ENCODE results near the gene ATG5. TPM values are rescaled to one million over a fixed set of nuclear protein-coding genes. Genes with fewer than 3 reads are reported as not detected.
"Not testable (repeated sequence)": the region's sequence is repeated elsewhere in the genome, so short reads cannot be mapped to it uniquely, and the experiment has no call there.

The ATG5 gene
- total and polyA plus RNA-seq, 2 donors (not counting 1 experiment from before 2014, with no cell fraction given) = 13.6 to 26.3 TPM

DNA sequence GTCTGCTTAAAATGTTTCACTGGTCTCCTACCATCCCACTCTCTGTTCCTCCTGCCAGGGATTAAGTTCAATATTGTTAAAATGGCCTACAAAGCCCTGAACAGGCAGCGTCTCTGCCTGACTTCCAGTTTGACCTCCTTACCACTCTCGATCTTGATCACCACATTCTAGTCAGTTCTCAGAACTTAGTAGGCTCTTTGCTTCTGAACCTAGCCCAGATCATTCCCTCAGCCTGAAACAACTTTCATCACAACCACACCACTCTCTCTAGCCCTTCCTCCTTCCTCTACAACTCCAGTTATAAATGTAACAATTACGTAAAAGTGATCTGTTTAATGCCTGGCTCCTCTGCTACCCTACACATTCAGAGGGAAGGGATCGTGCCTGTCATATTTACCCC lies 53.3 kb downstream of the ATG5 start:
- POLR2A ChIA-PET = no interaction called here
- Histone ChIP-seq H3K4me3 (ENCODE audit: control extremely low read depth in 1 of 5, extremely low read depth in 1 of 5, insufficient read depth in 1 of 5, low read depth in 2 of 5, low read length in 4 of 5) (no peak overlapping the region), H3K36me3 (replicated peaks in 1 of 2; ENCODE audit: control extremely low read depth in 1 of 2, control insufficient read depth in 1 of 2, extremely low read depth in 1 of 2, insufficient read depth in 2 of 2, low read length in 1 of 2) (peaks cover 0 to 16% of the 10 kb centered on the region in 2 experiments), H4K20me1 (ENCODE audit: control insufficient read depth, insufficient read depth, low read length, poor library complexity, severe bottlenecking) (peaks cover 6% of the 10 kb centered on the region), H3K4me2 (replicated peaks; ENCODE audit: low read depth, low read length, poor library complexity, severe bottlenecking) (no peak overlapping the region), H3K27me3 (replicated peaks in 1 of 4; ENCODE audit: control extremely low read depth in 1 of 4, control insufficient read depth in 3 of 4, insufficient read depth in 4 of 4, low read length in 3 of 4) (no peaks in the 10 kb centered on the region), H3K27ac (ENCODE audit: low read length in 2 of 2) (no peak overlapping the region), H3K9me3 (ENCODE audit: control extremely low read depth in 1 of 3, control insufficient read depth in 2 of 3, insufficient read depth in 1 of 3, low read length in 2 of 3) (peaks cover 0 to 7% (median 0%) of the 10 kb centered on the region in 3 donors), H3K9ac (ENCODE audit: low read length) (no peak overlapping the region), H3K4me1 (ENCODE audit: control insufficient read depth in 2 of 2, insufficient read depth in 2 of 2, low read length in 2 of 2) (peaks cover 0 to 6% of the 10 kb centered on the region in 2 donors), H2AFZ (ENCODE audit: insufficient read depth, low read depth, low read length, poor library complexity, severe bottlenecking) (no peak overlapping the region), H3K79me2 (ENCODE audit: control insufficient read depth, insufficient read depth, low read length) (peaks cover 37% of the 10 kb centered on the region)
- ATAC-seq (ENCODE audit: low read depth) = no peak
- CTCF ChIA-PET = interaction anchor here (0.5 kb wide), 1 partner anchor 842 kb away, joined by 3 read pairs; no protein-coding TSS in a partner anchor
- DNase-seq = no peak
- H3K27me3 Mint-ChIP-seq = no peaks in the 10 kb centered on the region
- peaks cover 21% of the 10 kb centered on the region for H3K4me1 Mint-ChIP-seq
- no peaks in the 10 kb centered on the region for H3K9me3 Mint-ChIP-seq (ENCODE audit: insufficient read depth)
- H3K27ac Mint-ChIP-seq = no peak overlapping the region
- no peak overlapping the region for H3K4me3 Mint-ChIP-seq
- intact Hi-C loops (cut with micrococcal nuclease) = no loop called here
- TF ChIP-seq, protein P1, sequence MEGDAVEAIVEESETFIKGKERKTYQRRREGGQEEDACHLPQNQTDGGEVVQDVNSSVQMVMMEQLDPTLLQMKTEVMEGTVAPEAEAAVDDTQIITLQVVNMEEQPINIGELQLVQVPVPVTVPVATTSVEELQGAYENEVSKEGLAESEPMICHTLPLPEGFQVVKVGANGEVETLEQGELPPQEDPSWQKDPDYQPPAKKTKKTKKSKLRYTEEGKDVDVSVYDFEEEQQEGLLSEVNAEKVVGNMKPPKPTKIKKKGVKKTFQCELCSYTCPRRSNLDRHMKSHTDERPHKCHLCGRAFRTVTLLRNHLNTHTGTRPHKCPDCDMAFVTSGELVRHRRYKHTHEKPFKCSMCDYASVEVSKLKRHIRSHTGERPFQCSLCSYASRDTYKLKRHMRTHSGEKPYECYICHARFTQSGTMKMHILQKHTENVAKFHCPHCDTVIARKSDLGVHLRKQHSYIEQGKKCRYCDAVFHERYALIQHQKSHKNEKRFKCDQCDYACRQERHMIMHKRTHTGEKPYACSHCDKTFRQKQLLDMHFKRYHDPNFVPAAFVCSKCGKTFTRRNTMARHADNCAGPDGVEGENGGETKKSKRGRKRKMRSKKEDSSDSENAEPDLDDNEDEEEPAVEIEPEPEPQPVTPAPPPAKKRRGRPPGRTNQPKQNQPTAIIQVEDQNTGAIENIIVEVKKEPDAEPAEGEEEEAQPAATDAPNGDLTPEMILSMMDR (IDR thresholded peaks at IDR 0.05) = no peak
- TF ChIP-seq EZH2 (IDR thresholded peaks at IDR 0.05; ENCODE audit: borderline replicate concordance, insufficient read depth, low read depth, low read length, poor library complexity, severe bottlenecking) = no peak
- 87% methylated on average over 4 of the region's 4 CpGs for WGBS (ENCODE audit: insufficient coverage)

DNA sequence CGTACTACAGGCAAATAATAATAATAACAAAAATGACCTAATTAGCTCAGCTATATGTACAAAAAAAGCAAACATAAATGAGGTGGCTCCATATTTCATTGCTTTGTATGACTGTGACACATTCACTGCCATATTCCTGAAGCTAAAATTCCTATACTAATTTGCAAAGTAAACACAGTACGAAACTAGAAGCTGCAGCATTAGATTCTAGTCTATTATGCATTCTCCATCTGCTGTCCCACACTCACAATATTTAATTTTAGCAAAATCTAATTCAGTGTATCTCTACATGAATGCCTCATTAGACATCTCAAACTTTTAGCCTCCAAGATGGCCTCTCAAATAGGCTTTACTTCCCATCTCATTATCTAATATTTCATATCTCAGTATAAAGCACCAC lies 55.1 kb downstream of the ATG5 start:
- ChIA-PET CTCF (no interaction called here), POLR2A (no interaction called here)
- Mint-ChIP-seq H3K4me3 (no peak overlapping the region), H3K9me3 (ENCODE audit: insufficient read depth) (peaks cover 5% of the 10 kb centered on the region), H3K4me1 (peaks cover 22% of the 10 kb centered on the region), H3K27me3 (no peaks in the 10 kb centered on the region), H3K27ac (no peak overlapping the region)
- Histone ChIP-seq H3K4me1 (ENCODE audit: control insufficient read depth in 2 of 2, insufficient read depth in 2 of 2, low read length in 2 of 2) (peaks cover 0 to 6% of the 10 kb centered on the region in 2 donors), H3K9ac (ENCODE audit: low read length) (no peak overlapping the region), H3K9me3 (ENCODE audit: control extremely low read depth in 1 of 3, control insufficient read depth in 2 of 3, insufficient read depth in 1 of 3, low read length in 2 of 3) (peaks cover 0 to 7% (median 4%) of the 10 kb centered on the region in 3 donors), H3K36me3 (replicated peaks in 1 of 2; ENCODE audit: control extremely low read depth in 1 of 2, control insufficient read depth in 1 of 2, extremely low read depth in 1 of 2, insufficient read depth in 2 of 2, low read length in 1 of 2) (peaks cover 0 to 16% of the 10 kb centered on the region in 2 experiments), H2AFZ (ENCODE audit: insufficient read depth, low read depth, low read length, poor library complexity, severe bottlenecking) (no peak overlapping the region), H4K20me1 (ENCODE audit: control insufficient read depth, insufficient read depth, low read length, poor library complexity, severe bottlenecking) (peaks cover 17% of the 10 kb centered on the region), H3K4me2 (replicated peaks; ENCODE audit: low read depth, low read length, poor library complexity, severe bottlenecking) (no peak overlapping the region), H3K27me3 (replicated peaks in 1 of 4; ENCODE audit: control extremely low read depth in 1 of 4, control insufficient read depth in 3 of 4, insufficient read depth in 4 of 4, low read length in 3 of 4) (no peaks in the 10 kb centered on the region), H3K79me2 (ENCODE audit: control insufficient read depth, insufficient read depth, low read length) (peaks cover 49% of the 10 kb centered on the region), H3K4me3 (ENCODE audit: control extremely low read depth in 1 of 5, extremely low read depth in 1 of 5, insufficient read depth in 1 of 5, low read depth in 2 of 5, low read length in 4 of 5) (no peak overlapping the region), H3K27ac (ENCODE audit: low read length in 2 of 2) (no peak overlapping the region)
- no peak for DNase-seq
- no peak for ATAC-seq (ENCODE audit: low read depth)
- TF ChIP-seq, protein P1 (IDR thresholded peaks at IDR 0.05) = no peak
- no peak for TF ChIP-seq EZH2 (IDR thresholded peaks at IDR 0.05; ENCODE audit: borderline replicate concordance, insufficient read depth, low read depth, low read length, poor library complexity, severe bottlenecking)
- WGBS (ENCODE audit: insufficient coverage) = 90% methylated on average over 1 of the region's 2 CpGs
- intact Hi-C loops (cut with micrococcal nuclease) = no loop called here

DNA sequence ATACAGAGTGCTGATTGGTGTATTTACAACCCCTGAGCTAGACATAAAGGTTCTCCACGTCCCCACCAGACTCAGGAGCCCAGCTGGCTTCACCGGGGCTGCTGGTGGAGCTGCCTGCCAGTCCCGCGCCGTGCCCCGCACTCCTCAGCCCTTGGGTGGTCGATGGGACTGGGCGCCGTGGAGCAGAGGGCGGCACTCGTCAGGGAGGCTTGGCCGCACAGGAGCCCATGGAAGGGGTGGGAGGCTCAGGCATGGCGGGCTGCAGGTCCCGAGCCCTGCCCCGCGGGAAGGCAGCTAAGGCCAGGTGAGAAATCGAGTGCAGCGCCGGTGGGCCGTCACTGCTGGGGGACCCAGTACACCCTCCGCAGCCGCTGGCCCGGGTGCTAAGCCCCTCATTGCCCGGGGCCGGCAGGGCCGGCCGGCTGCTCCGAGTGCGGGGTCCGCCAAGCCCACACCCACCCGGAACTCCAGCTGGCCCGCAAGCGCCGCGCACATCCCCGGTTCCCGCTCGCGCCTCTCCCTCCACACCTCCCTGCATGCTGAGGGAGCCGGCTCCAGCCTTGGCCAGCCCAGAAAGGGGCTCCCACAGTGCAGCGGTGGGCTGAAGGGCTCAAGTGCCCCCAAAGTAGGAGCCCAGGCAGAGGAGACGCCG lies 56.2 kb downstream of the ATG5 start:
- H3K27me3 Mint-ChIP-seq; intact Hi-C loops (cut with micrococcal nuclease); DNase-seq; H3K9me3 ChIP-seq (ENCODE audit: control extremely low read depth in 1 of 3, control insufficient read depth in 2 of 3, insufficient read depth in 1 of 3, low read length in 2 of 3); H3K4me3 ChIP-seq (ENCODE audit: control extremely low read depth in 1 of 5, extremely low read depth in 1 of 5, insufficient read depth in 1 of 5, low read depth in 2 of 5, low read length in 4 of 5); CTCF ChIA-PET; H3K27ac ChIP-seq (ENCODE audit: low read length in 2 of 2); H3K4me2 ChIP-seq (replicated peaks; ENCODE audit: low read depth, low read length, poor library complexity, severe bottlenecking); H2AFZ ChIP-seq (ENCODE audit: insufficient read depth, low read depth, low read length, poor library complexity, severe bottlenecking); H3K27ac Mint-ChIP-seq; H3K9ac ChIP-seq (ENCODE audit: low read length); POLR2A ChIA-PET; H3K4me3 Mint-ChIP-seq; H3K9me3 Mint-ChIP-seq (ENCODE audit: insufficient read depth); H3K27me3 ChIP-seq (replicated peaks in 1 of 4; ENCODE audit: control extremely low read depth in 1 of 4, control insufficient read depth in 3 of 4, insufficient read depth in 4 of 4, low read length in 3 of 4); H3K4me1 ChIP-seq (ENCODE audit: control insufficient read depth in 2 of 2, insufficient read depth in 2 of 2, low read length in 2 of 2); ATAC-seq (ENCODE audit: low read depth): not testable (repeated sequence)
- peaks cover 48% of the 10 kb centered on the region for H3K79me2 ChIP-seq (ENCODE audit: control insufficient read depth, insufficient read depth, low read length)
- WGBS (ENCODE audit: insufficient coverage) = 99% methylated on average over 43 of the region's 43 CpGs
- H4K20me1 ChIP-seq (ENCODE audit: control insufficient read depth, insufficient read depth, low read length, poor library complexity, severe bottlenecking) = peaks cover 18% of the 10 kb centered on the region
- H3K36me3 ChIP-seq (replicated peaks in 1 of 2; ENCODE audit: control extremely low read depth in 1 of 2, control insufficient read depth in 1 of 2, extremely low read depth in 1 of 2, insufficient read depth in 2 of 2, low read length in 1 of 2) = peaks cover 0 to 16% of the 10 kb centered on the region in 2 experiments
- peaks cover 25% of the 10 kb centered on the region for H3K4me1 Mint-ChIP-seq

All from B cell (primary cell).